Calu3 (cell line): ENCODE results near the gene KCNG2. TPM values are rescaled to one million over a fixed set of nuclear protein-coding genes. Genes with fewer than 3 reads are reported as not detected.

Experiments
- BruUV-seq: library from RNA; stranded (reverse); fragments of 400-500 nt; replicated peaks from 2 replicates; lab custom pipeline; 2021; lab: Mats Ljungman, UMichigan
- CTCF ChIA-PET: fragments of 300-600 bp; sonication (Branson Sonifier 250); formaldehyde crosslinking; loops from one replicate; lab custom pipeline; 2022; ENCODE audit warnings: antibody characterized with exemption; lab: Charles Lee
- DNase-seq: peaks from one replicate; pipeline ENCODE4 v3.0.0; 2022
- H3K27ac Mint-ChIP-seq: one replicate; pipeline ENCODE4 v1.8.0; 2022; ENCODE audit warnings: mixed read lengths; ENCODE audit not compliant: unreplicated experiment
- H3K27me3 Mint-ChIP-seq: one replicate; pipeline ENCODE4 v1.8.0; 2022; ENCODE audit warnings: mixed read lengths; ENCODE audit not compliant: unreplicated experiment
- H3K36me3 Mint-ChIP-seq: one replicate; pipeline ENCODE4 v1.8.0; 2022; ENCODE audit warnings: mild to moderate bottlenecking, moderate library complexity, mixed read lengths; ENCODE audit not compliant: insufficient read depth, unreplicated experiment
- H3K4me1 Mint-ChIP-seq: one replicate; pipeline ENCODE4 v1.8.0; 2022; ENCODE audit warnings: mild to moderate bottlenecking, low read depth, mixed read lengths; ENCODE audit not compliant: unreplicated experiment
- H3K4me3 Mint-ChIP-seq: one replicate; pipeline ENCODE4 v1.8.0; 2022; ENCODE audit warnings: mild to moderate bottlenecking, low read depth, moderate library complexity, mixed read lengths; ENCODE audit not compliant: unreplicated experiment
- H3K9me3 Mint-ChIP-seq: one replicate; pipeline ENCODE4 v1.8.0; 2022; ENCODE audit warnings: low read depth, mixed read lengths; ENCODE audit not compliant: unreplicated experiment
- intact Hi-C: fragments of 100-400 bp; cut with micrococcal nuclease; formaldehyde crosslinking; loops from one replicate; pipeline ENCODE4 v1.10.0; 2022; ENCODE audit not compliant: unreplicated experiment
- total RNA-seq: library from RNA; stranded (reverse); gene quantifications from 2 replicates; pipeline ENCODE4 v1.2.3, GENCODE V29; 2022
- TF ChIP-seq, protein P1 (sequence below): fragments of 200-600 bp; IDR thresholded peaks from one replicate; pipeline ENCODE4 v1.8.0; 2022; ENCODE audit warnings: antibody characterized with exemption; ENCODE audit not compliant: unreplicated experiment

Gene KCNG2
- total RNA-seq, 1 experiment from 2014 or later: not detected

GRCh38 chr18:79879566-79879965 lies 81.8 kb downstream of the KCNG2 start:
- Mint-ChIP-seq H3K4me1 (no peaks in the 10 kb centered on the region), H3K4me3 (no peak overlapping the region), H3K36me3 (no peaks in the 10 kb centered on the region), H3K27me3 (peaks cover 13% of the 10 kb centered on the region), H3K27ac (no peak overlapping the region), H3K9me3 (no peaks in the 10 kb centered on the region)
- intact Hi-C loops: no loop called here
- no TSS peak for BruUV-seq
- TF ChIP-seq, protein P1, sequence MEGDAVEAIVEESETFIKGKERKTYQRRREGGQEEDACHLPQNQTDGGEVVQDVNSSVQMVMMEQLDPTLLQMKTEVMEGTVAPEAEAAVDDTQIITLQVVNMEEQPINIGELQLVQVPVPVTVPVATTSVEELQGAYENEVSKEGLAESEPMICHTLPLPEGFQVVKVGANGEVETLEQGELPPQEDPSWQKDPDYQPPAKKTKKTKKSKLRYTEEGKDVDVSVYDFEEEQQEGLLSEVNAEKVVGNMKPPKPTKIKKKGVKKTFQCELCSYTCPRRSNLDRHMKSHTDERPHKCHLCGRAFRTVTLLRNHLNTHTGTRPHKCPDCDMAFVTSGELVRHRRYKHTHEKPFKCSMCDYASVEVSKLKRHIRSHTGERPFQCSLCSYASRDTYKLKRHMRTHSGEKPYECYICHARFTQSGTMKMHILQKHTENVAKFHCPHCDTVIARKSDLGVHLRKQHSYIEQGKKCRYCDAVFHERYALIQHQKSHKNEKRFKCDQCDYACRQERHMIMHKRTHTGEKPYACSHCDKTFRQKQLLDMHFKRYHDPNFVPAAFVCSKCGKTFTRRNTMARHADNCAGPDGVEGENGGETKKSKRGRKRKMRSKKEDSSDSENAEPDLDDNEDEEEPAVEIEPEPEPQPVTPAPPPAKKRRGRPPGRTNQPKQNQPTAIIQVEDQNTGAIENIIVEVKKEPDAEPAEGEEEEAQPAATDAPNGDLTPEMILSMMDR: no peak
- no peak for DNase-seq
- CTCF ChIA-PET: no interaction called here

DNA sequence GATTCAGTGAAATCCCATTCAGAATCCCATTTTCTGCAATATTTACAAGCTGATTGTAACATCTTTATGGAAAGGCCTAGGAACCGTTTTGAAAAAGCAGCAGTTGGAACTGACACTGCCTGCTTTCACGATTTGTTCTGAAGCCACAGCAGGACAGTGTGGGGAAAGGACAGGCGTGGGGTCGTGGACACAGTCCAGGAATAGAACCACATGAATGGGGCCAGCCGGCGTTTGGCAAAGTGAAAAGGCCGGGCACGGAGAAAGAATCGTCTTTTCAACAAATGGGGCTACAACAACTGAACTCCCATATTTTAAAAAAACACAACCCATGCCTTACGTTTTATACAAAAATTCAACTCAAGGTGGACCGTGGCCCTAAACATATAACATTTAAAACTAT lies 84.0 kb downstream of the KCNG2 start:
- intact Hi-C loops: no loop called here
- no peaks in the 10 kb centered on the region for H3K4me1 Mint-ChIP-seq
- H3K9me3 Mint-ChIP-seq: no peaks in the 10 kb centered on the region
- H3K27me3 Mint-ChIP-seq: peaks cover 9% of the 10 kb centered on the region
- H3K36me3 Mint-ChIP-seq: no peaks in the 10 kb centered on the region
- DNase-seq: no peak
- CTCF ChIA-PET: no interaction called here
- TF ChIP-seq, protein P1: no peak
- H3K27ac Mint-ChIP-seq: no peak overlapping the region
- no TSS peak for BruUV-seq
- H3K4me3 Mint-ChIP-seq: no peak overlapping the region

GRCh38 chr18:79882522-79883241 lies 84.9 kb downstream of the KCNG2 start:
- H3K27ac Mint-ChIP-seq: no peak overlapping the region
- intact Hi-C loops: no loop called here
- TF ChIP-seq, protein P1: no peak
- CTCF ChIA-PET: no interaction called here
- no peaks in the 10 kb centered on the region for H3K9me3 Mint-ChIP-seq
- H3K4me1 Mint-ChIP-seq: no peaks in the 10 kb centered on the region
- no TSS peak for BruUV-seq
- H3K27me3 Mint-ChIP-seq: no peaks in the 10 kb centered on the region
- no peaks in the 10 kb centered on the region for H3K36me3 Mint-ChIP-seq
- no peak overlapping the region for H3K4me3 Mint-ChIP-seq
- DNase-seq: no peak

- H3K4me1 Mint-ChIP-seq: no peaks in the 10 kb centered on the region
- DNase-seq: no peak
- no peaks in the 10 kb centered on the region for H3K27me3 Mint-ChIP-seq
- BruUV-seq: no TSS peak
- H3K4me3 Mint-ChIP-seq: no peak overlapping the region
- no peaks in the 10 kb centered on the region for H3K9me3 Mint-ChIP-seq
- H3K27ac Mint-ChIP-seq: no peak overlapping the region
- CTCF ChIA-PET: no interaction called here
- TF ChIP-seq, protein P1: no peak
- intact Hi-C loops: no loop called here
- no peaks in the 10 kb centered on the region for H3K36me3 Mint-ChIP-seq
Measured at GRCh38 chr18:79883461-79884293, 85.9 kb downstream of the KCNG2 start.
